NAMALWA (cell line): ENCODE measurements around the gene MUC5AC.
"Not testable (repeated sequence)": the region's sequence is repeated elsewhere in the genome, so short reads cannot be mapped to it uniquely, and the experiment has no call there.

Experiments used
- DNase-seq: peaks from one replicate; pipeline ENCODE4 v3.0.0-alpha.2; 2015; ENCODE audit warnings: low spot score

The MUC5AC gene

GRCh38 chr11:1162491-1163311 lies 4.9 kb downstream of the MUC5AC start:
- DNase-seq: no peak

GRCh38 chr11:1163321-1163910 lies 5.7 kb downstream of the MUC5AC start:
- DNase-seq: no peak

- DNase-seq: no peak
Observed at GRCh38 chr11:1163911-1164735, 6.4 kb downstream of the MUC5AC start.

- not testable (repeated sequence) for DNase-seq
Observed at GRCh38 chr11:1164779-1165255, 7.1 kb downstream of the MUC5AC start.

- DNase-seq: no peak
Observed at GRCh38 chr11:1165256-1166041, 7.7 kb downstream of the MUC5AC start.

GRCh38 chr11:1167256-1167655 lies 9.5 kb downstream of the MUC5AC start:
- no peak for DNase-seq

- no peak for DNase-seq
Observed at GRCh38 chr11:1167751-1168231, 10.0 kb downstream of the MUC5AC start.

- peak; percentile 54 for DNase-seq
Observed at GRCh38 chr11:1168256-1168655, 10.5 kb downstream of the MUC5AC start.

GRCh38 chr11:1168721-1169161 lies 11.0 kb downstream of the MUC5AC start:
- DNase-seq: no peak

- no peak for DNase-seq
Observed at GRCh38 chr11:1171223-1171984, 13.7 kb downstream of the MUC5AC start.

- no peak for DNase-seq
Observed at GRCh38 chr11:1171985-1172728, 14.4 kb downstream of the MUC5AC start.

- no peak for DNase-seq
Observed at GRCh38 chr11:1172729-1173117, 15.0 kb downstream of the MUC5AC start.

GRCh38 chr11:1173396-1173795 lies 15.6 kb downstream of the MUC5AC start:
- DNase-seq: not testable (repeated sequence)

GRCh38 chr11:1174441-1175370 lies 17.0 kb downstream of the MUC5AC start:
- no peak for DNase-seq

GRCh38 chr11:1175461-1176223 lies 17.9 kb downstream of the MUC5AC start:
- no peak for DNase-seq

- no peak for DNase-seq
Observed at GRCh38 chr11:1176224-1177019, 18.7 kb downstream of the MUC5AC start.

- no peak for DNase-seq
Observed at GRCh38 chr11:1177020-1177770, 19.4 kb downstream of the MUC5AC start.
